Activated CD4-positive, CD25-positive, alpha-beta regulatory T cell treated with anti-CD3 and anti-CD28 coated beads, Interleukin-2, amount 50 U/mL, for 24 hours (primary cell): ENCODE measurements around the gene PPP4C.

ENCODE experiments used
- ATAC-seq, 2 donors: fragments of 150-1000 bp; cut with Tn5 transposase; one replicate each; pipeline ENCODE4 v1.10.0; 2021; ENCODE audit warnings: mild to moderate bottlenecking in 1 of 2, moderate library complexity in 1 of 2

PPP4C gene

GRCh38 chr16:30131869-30132475, 56.2 kb downstream of the PPP4C start:
- ATAC-seq = no peak

GRCh38 chr16:30132591-30132990, 56.8 kb downstream of the PPP4C start:
- ATAC-seq = no peak
